Left ventricle myocardium inferior (tissue), 1 donor: ENCODE measurements around the gene B9D1. TPM values are rescaled to one million over a fixed set of nuclear protein-coding genes. Genes with fewer than 3 reads are reported as not detected.

ENCODE experiments used
- DNase-seq: peaks from one replicate; pipeline ENCODE4 v3.0.0-alpha.2; 2020
- H3K27ac ChIP-seq: fragments of 200-600 bp; replicated peaks from 2 replicates; pipeline ENCODE4 v1.8.0; 2021
- H3K27me3 ChIP-seq: fragments of 200-600 bp; 2 replicates; pipeline ENCODE4 v1.8.0; 2021; ENCODE audit warnings: low read depth
- H3K36me3 ChIP-seq: fragments of 200-600 bp; 2 replicates; pipeline ENCODE4 v1.8.0; 2021
- H3K4me1 ChIP-seq: fragments of 200-600 bp; 2 replicates; pipeline ENCODE4 v1.8.0; 2021
- H3K4me3 ChIP-seq: fragments of 200-600 bp; 2 replicates; pipeline ENCODE4 v1.8.0; 2021; ENCODE audit warnings: mild to moderate bottlenecking, moderate library complexity
- H3K9me3 ChIP-seq: fragments of 200-600 bp; replicated peaks from 2 replicates; pipeline ENCODE4 v1.8.0; 2021
- CTCF ChIP-seq: fragments of 200-600 bp; IDR thresholded peaks from 2 replicates; pipeline ENCODE4 v1.8.0; 2021; ENCODE audit warnings: antibody characterized with exemption, mild to moderate bottlenecking, borderline replicate concordance
- intact Hi-C: fragments of 100-400 bp; cut with micrococcal nuclease; formaldehyde crosslinking; loops from one replicate; pipeline ENCODE4 v1.11.0; 2022
- total RNA-seq: library from RNA; stranded (reverse); fragmentation: NEBNext Ultra II Directional; extraction: Animal tissue kit (Norgen Biotek cat#: 25700); gene quantifications from one replicate; pipeline ENCODE4 v1.2.1, GENCODE V29; 2021
- donor health status: DM: no; HTN: yes; CAD: no; lungs with severe emphysema.

B9D1 gene
- total RNA-seq, 1 donor from 2014 or later = 8.8 TPM

- Histone ChIP-seq H3K27ac (no peak overlapping the region), H3K4me1 (peaks cover 36% of the 10 kb centered on the region), H3K9me3 (no peaks in the 10 kb centered on the region), H3K27me3 (no peaks in the 10 kb centered on the region), H3K36me3 (peaks cover 59% of the 10 kb centered on the region), H3K4me3 (no peak overlapping the region)
- TF ChIP-seq CTCF = no peak
- intact Hi-C loops = no loop called here
- DNase-seq = no peak
These were observed 30.0 kb downstream of the B9D1 start for GRCh38 chr17:19332371-19333131.

GRCh38 chr17:19331543-19332245 lies 30.8 kb downstream of the B9D1 start:
- no peaks in the 10 kb centered on the region for H3K27me3 ChIP-seq
- H3K36me3 ChIP-seq = peaks cover 59% of the 10 kb centered on the region
- no peaks in the 10 kb centered on the region for H3K9me3 ChIP-seq
- intact Hi-C loops = no loop called here
- DNase-seq = no peak
- H3K27ac ChIP-seq = no peak overlapping the region
- peaks cover 28% of the 10 kb centered on the region for H3K4me1 ChIP-seq
- TF ChIP-seq CTCF = no peak
- no peak overlapping the region for H3K4me3 ChIP-seq

- no peak overlapping the region for H3K4me3 ChIP-seq
- H3K4me1 ChIP-seq = peaks cover 25% of the 10 kb centered on the region
- H3K9me3 ChIP-seq = no peaks in the 10 kb centered on the region
- intact Hi-C loops = no loop called here
- no peaks in the 10 kb centered on the region for H3K27me3 ChIP-seq
- H3K27ac ChIP-seq = no peak overlapping the region
- no peak for DNase-seq
- H3K36me3 ChIP-seq = peaks cover 59% of the 10 kb centered on the region
- no peak for TF ChIP-seq CTCF
These were observed 31.4 kb downstream of the B9D1 start for GRCh38 chr17:19331134-19331533.

- Histone ChIP-seq H3K9me3 (peaks cover 5% of the 10 kb centered on the region), H3K4me3 (no peak overlapping the region), H3K4me1 (peaks cover 25% of the 10 kb centered on the region), H3K36me3 (peaks cover 54% of the 10 kb centered on the region), H3K27ac (no peak overlapping the region), H3K27me3 (no peaks in the 10 kb centered on the region)
- intact Hi-C loops = no loop called here
- TF ChIP-seq CTCF = no peak
- DNase-seq = no peak
These were observed 32.3 kb downstream of the B9D1 start for GRCh38 chr17:19330271-19330670.

GRCh38 chr17:19329839-19330238 lies 32.7 kb downstream of the B9D1 start:
- peaks cover 6% of the 10 kb centered on the region for H3K9me3 ChIP-seq
- no peak overlapping the region for H3K27ac ChIP-seq
- no peak for DNase-seq
- peaks cover 25% of the 10 kb centered on the region for H3K4me1 ChIP-seq
- H3K4me3 ChIP-seq = no peak overlapping the region
- intact Hi-C loops = no loop called here
- TF ChIP-seq CTCF = no peak
- no peaks in the 10 kb centered on the region for H3K27me3 ChIP-seq
- H3K36me3 ChIP-seq = peaks cover 54% of the 10 kb centered on the region
